DMS 273 treated with DMSO at 0.1 percent for 48 hours (cell line): ENCODE data around the gene SYP.
"Not testable (repeated sequence)": the region's sequence is repeated elsewhere in the genome, so short reads cannot be mapped to it uniquely, and the experiment has no call there.

ENCODE experiments used
- DNase-seq: peaks from one replicate; lab custom pipeline; 2025; lab: John Stamatoyannopoulos, UW

The SYP gene

GRCh38 chrX:49166914-49167739 is 32.9 kb downstream of the SYP start:
- DNase-seq, result no peak

DNA sequence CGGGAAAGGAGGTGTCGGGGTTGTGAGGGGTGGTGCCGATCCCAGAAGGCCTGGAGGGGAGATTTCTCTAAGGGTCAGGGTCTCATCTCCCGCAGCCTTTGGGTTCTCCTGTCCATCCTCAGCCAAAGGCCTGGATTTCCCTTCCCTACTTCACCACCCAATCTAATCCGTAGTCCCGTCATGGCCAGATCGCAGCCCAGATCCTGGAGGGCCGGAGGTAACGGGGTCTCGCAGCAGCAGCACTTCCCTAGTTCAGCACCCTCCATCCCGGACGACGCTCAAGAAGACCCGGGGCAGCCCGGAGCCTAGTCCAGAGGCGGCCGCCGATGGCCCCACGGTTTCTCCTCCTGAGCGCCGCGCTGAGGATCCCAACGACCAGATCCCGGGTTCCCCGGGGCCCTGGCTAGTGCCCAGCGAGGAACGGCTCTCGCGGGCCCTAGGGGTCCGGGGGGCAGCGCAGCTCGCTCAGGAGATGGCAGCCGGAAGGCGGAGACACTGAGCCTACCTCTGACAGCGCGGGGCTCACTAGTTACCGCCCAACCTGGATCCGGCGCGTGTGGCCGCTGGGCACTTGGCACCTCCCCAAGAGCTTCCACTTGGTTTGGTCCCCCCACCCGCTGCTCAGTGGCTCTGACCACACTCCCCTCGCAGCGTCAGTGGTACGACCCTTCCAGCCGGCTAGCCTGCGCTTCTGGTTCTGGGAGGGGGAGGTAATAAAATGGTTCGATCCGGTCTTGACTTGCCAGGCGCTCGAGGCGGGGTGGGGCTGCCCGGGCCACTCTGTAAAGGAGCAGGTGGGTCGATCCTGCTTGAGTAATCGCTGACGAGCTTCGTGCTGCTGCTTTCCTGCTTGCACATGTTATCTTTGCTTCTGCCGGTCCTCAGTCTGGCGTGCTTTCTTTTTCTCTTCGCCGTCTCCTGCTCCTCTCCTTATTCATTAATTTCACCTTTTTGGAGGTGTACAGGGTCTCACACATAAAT is 33.8 kb downstream of the SYP start:
- peak; percentile 44 for DNase-seq

DNA sequence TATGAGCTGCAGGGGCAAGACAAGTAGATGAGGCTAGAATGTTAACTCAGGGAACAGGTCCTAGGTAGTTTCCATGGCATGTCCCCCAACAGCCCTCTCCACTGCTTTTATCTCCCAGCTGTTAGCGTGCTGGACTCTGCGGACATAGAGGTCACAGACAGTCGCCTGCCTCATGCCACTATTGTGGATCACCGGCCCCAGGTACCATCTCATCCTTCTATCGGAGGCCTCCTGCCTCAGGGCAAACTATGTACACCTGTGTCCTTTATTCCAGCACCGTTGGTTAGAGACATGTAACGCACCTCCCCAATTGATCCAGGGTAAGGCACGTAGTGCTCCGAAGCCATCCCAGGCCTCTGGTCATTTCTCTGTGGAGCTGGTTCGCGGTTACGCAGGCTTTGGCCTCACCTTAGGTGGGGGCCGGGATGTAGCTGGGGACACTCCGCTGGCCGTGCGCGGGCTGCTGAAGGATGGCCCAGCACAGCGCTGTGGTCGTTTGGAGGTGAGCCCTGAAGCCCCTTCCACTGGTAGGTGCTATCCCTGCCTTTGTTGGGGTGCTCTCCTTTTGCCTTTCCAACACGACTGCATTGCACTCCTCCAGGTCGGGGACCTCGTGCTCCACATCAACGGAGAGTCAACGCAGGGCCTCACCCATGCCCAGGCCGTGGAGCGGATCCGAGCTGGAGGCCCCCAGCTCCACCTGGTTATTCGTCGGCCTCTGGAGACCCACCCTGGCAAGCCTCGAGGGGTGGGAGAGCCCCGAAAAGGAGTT is 35.2 kb downstream of the SYP start:
- no peak for DNase-seq

- DNase-seq, result peak; percentile 39
Measured at GRCh38 chrX:49163555-49164419, 36.2 kb downstream of the SYP start.

DNA sequence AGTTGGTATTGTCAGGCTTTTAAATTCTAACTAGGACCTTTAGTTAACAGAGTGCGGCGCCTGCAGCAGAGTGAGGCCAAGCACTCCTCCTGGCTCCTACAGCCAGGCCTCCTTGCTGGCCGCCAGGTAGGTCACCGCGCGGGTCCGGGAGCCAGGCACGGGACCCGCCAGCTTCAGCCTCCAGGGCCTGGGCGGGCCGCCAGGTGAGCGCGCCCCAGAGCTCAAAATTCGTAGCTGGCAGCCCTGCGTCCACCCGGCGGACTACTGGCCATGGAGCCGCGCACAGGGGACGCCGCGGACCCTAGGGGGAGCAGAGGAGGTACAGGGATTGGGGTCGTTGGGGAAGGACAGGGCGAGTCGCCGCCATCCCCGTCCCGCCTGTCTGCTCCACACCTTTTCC is 37.4 kb downstream of the SYP start, which contains the start of gene MAGIX:
Gene MAGIX (plus strand): TSS at position 139 of the 400 bp plus-strand sequence. CDS start 132 bp downstream, at position 271.
- DNase-seq, result no peak

DNA sequence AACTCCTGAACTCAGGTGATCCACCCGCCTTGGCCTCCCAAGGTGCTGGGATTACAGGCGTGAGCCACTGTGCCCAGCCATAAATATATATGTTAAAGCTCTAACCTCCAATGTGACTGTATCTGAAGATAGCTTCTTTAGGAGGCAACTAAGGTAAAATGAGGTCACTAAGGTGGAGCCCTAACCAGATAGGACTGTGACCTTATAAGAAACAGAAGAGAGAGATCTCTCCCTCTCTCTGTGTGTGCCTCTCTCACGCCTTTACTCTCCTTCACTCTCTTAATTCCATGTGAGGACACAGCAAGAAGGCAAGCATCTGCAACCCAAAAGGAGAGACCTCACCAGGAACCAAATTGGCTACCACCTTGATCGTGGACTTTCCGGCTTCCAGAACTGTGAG is 38.4 kb downstream of the SYP start:
- no peak for DNase-seq

- no peak for DNase-seq
Measured at GRCh38 chrX:49160908-49161307, 39.1 kb downstream of the SYP start.

DNA sequence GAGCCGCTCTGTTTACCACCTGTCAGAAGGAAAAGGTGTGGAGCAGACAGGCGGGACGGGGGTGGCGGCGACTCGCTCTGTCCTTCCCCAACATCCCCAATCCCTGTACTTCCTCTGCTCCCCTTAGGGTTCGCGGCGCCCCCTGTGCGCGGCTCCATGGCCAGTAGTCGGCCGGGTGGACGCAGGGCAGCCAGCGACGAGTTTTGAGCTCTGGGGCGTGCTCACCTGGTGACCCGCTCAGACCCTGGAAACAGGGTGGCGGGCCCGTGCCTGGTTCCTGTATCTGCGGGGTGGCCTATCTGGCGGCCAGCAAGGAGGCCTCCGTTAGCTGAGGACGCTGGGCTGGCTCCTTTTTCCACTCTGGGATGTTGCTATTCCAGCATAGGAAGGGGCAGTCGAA is 42.8 kb downstream of the SYP start:
- no peak for DNase-seq

GRCh38 chrX:49155900-49156837 is 43.8 kb downstream of the SYP start:
- DNase-seq, result peak; percentile 28

DNA sequence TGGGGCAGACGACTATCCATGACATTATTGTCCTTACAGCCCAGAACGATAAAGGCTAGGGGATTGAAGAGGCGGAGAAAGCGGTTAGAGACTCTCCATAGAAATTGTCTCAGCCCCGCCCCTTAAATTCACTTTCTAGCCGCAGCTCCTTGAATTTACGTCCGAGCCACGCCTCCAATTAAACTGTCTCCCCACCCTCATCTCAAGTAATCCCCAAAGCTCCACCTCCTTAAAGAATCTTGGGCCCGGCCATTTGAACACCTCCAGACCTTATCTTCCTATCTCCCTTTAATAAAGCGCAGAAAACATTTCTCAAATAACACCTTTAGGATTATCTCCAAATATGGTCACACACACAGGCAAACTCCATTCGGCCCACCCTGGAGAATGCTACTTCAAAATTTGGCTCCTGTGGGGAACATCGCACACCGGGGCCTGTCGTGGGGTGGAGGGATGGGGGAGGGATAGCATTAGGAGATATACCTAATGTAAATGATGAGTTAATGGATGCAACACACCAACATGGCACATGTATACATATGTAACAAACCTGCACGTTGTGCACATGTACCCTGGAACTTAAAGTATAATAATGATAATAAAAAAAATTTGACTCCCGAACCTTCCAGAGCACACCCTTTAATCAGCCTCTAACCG is 44.6 kb downstream of the SYP start:
- no peak for DNase-seq

DNA sequence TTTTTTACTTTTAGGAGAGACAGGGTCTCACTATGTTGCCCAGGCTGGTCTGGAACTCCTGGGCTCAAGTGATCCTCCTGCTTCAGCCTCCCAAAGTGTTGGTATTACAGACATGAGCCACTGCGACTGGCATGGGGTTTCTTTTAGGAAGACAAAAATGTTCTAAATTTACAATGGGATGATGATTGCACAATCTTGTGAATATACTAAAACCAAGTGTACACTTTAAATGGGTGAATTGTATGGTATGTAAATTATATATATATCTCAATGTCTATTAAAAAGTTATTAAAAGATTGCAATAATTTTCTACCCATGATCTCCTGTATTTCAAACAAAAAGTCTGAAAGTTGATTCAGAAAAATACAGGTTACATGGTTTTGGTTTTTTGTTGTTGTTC is 46.5 kb downstream of the SYP start:
- no peak for DNase-seq

DNA sequence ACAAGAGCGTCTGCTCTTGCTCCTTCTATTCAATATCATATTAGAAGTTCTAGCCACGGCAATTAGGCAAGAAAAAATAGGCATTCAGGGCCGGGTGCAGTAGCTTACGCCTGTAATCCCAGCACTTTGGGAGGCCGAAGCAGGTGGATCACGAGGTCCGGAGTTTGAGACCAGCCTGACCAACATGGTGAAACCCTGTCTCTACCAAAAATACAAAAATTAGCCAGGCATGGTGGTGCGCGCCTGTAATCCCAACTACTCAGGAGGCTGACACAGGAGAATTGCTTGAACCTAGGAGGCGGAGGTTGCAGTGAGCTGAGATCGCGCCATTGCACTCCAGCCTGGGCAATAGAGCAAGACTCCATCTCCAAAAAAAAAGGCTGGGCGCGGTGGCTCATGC is 50.7 kb downstream of the SYP start:
- DNase-seq, result not testable (repeated sequence)

GRCh38 chrX:49148390-49149100 is 51.4 kb downstream of the SYP start:
- DNase-seq, result not testable (repeated sequence)

DNA sequence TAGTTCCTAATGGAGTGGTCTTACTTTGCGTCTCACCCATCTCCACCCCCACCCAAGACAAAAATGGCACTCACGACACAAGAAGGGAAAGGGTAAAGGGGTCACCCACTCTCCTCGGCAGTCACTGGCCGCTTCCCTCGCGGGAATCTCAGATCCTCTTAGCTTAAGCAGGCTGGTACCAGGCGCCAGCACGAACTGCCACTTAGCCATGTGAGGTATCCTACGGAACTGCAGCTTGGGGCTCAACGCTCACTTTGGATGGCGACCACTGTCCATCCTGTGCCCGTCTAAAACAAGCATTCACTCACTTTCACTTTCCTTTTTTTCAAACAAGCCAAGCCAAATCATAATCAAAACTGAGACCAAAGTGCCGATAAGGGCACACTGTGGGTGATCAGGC is 52.1 kb downstream of the SYP start:
- DNase-seq, result no peak

- no peak for DNase-seq
Measured at GRCh38 chrX:49147282-49147681, 52.7 kb downstream of the SYP start.

GRCh38 chrX:49143154-49143553 is 56.8 kb downstream of the SYP start:
- not testable (repeated sequence) for DNase-seq

- not testable (repeated sequence) for DNase-seq
Measured at GRCh38 chrX:49142264-49142663, 57.7 kb downstream of the SYP start.

DNA sequence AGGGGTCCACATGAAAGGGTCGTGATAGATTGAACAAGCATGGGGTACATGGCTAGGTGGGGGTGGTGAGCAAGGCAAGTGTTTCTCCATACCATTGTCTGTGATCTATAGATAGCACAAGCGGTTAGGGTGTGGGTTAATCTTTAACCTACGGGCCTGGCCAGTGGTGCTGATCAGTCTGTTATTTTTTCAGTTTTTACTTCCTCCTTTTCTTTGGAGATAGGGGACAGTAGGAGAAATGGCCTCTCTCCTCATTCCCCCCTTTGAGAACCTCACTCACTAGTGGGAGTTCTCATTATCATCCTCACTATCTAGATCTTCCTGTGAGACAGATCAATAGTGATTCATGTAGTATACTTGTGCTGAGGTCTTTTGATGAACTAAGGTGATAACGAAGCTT is 60.3 kb downstream of the SYP start:
- DNase-seq, result no peak
